ENCODE results near the gene KLHL25.

KLHL25 gene

GRCh38 chr15:85717212-85717611 is 77.5 kb downstream of the KLHL25 start:
- no peak for DNase-seq (ENCODE audit: low spot score)

GRCh38 chr15:85716261-85716660 is 78.5 kb downstream of the KLHL25 start:
- DNase-seq (ENCODE audit: low spot score) = no peak

GRCh38 chr15:85711580-85712192 is 83.0 kb downstream of the KLHL25 start:
- DNase-seq (ENCODE audit: low spot score) = no peak

- no peak for DNase-seq (ENCODE audit: low spot score)
These were observed 84.3 kb downstream of the KLHL25 start for GRCh38 chr15:85710340-85710842.

Measured in hepatic stellate cell (primary cell).